IMR-90 (cell line): ENCODE measurements around the gene REV3L. TPM values are rescaled to one million over a fixed set of nuclear protein-coding genes. Genes with fewer than 3 reads are reported as not detected.

Experiments used
- ATAC-seq: fragments of 200-7000 bp; cut with Tn5 transposase; 2 replicates; pipeline ENCODE4 v1.9.1; 2020; ENCODE audit warnings: low read depth, mild to moderate bottlenecking, moderate library complexity
- BruUV-seq: library from RNA; stranded (reverse); fragments of 400-500 nt; replicated peaks from 2 replicates; lab custom pipeline; 2021; lab: Mats Ljungman, UMichigan
- CTCF ChIA-PET: fragments of 300-600 bp; formaldehyde crosslinking; extraction: SDS; loops from one replicate; lab custom pipeline; 2021; ENCODE audit warnings: antibody characterized with exemption; lab: Yijun Ruan, JAX
- POLR2A ChIA-PET: fragments of 300-600 bp; sonication (Branson Sonifier 250); formaldehyde crosslinking; loops from one replicate; lab custom pipeline; 2022; ENCODE audit warnings: antibody characterized with exemption; ENCODE audit not compliant: unreplicated experiment; lab: Charles Lee
- DNase-seq: peaks from one replicate; pipeline ENCODE4 v3.0.0; 2013
- H2AFZ ChIP-seq: replicated peaks from 2 replicates; pipeline ENCODE3; 2013; ENCODE audit warnings: low read length, mild to moderate bottlenecking; ENCODE audit not compliant: poor library complexity
- H2AK5ac ChIP-seq: 2 replicates; pipeline ENCODE4 v1.6.1; 2013; ENCODE audit warnings: low read depth, low read length, inconsistent platforms
- H2AK9ac ChIP-seq: replicated peaks from 2 replicates; pipeline ENCODE3; 2013; ENCODE audit warnings: mild to moderate bottlenecking, low read depth, low read length, moderate library complexity; ENCODE audit not compliant: poor library complexity
- H2BK120ac ChIP-seq: 2 replicates; pipeline ENCODE4 v1.6.1; 2013; ENCODE audit warnings: low read depth, low read length, inconsistent platforms
- H2BK15ac ChIP-seq: 3 replicates; pipeline ENCODE4 v1.6.1; 2013; ENCODE audit warnings: low read depth, low read length, inconsistent platforms
- H2BK20ac ChIP-seq: 2 replicates; pipeline ENCODE4 v1.6.1; 2013; ENCODE audit warnings: low read depth, mild to moderate bottlenecking, inconsistent platforms, low read length, moderate library complexity
- H2BK5ac ChIP-seq: 2 replicates; pipeline ENCODE4 v1.6.1; 2013; ENCODE audit warnings: mild to moderate bottlenecking, low read depth, low read length, inconsistent platforms; ENCODE audit not compliant: poor library complexity, severe bottlenecking
- H3K14ac ChIP-seq: replicated peaks from 2 replicates; pipeline ENCODE4 v1.6.1; 2013; ENCODE audit warnings: low read depth, low read length, inconsistent platforms
- H3K18ac ChIP-seq: 2 replicates; pipeline ENCODE4 v1.6.1; 2013; ENCODE audit warnings: low read depth, low read length, control low read depth
- H3K23ac ChIP-seq: 2 replicates; pipeline ENCODE4 v1.6.1; 2013; ENCODE audit warnings: low read depth, low read length, inconsistent platforms
- H3K27ac ChIP-seq: 2 replicates; pipeline ENCODE4 v1.5.1; 2013; ENCODE audit warnings: mild to moderate bottlenecking, control low read depth, low read length; ENCODE audit not compliant: insufficient read depth
- H3K27me3 ChIP-seq: 2 replicates; pipeline ENCODE4 v1.6.1; 2013; ENCODE audit warnings: low read length; ENCODE audit not compliant: control insufficient read depth, insufficient read depth
- H3K36me3 ChIP-seq: 2 replicates; pipeline ENCODE4 v1.6.1; 2013; ENCODE audit warnings: low read length, mixed read lengths; ENCODE audit not compliant: control insufficient read depth, insufficient read depth
- H3K4ac ChIP-seq: 2 replicates; pipeline ENCODE4 v1.6.1; 2013; ENCODE audit warnings: low read depth, low read length, inconsistent platforms
- H3K4me1 ChIP-seq: 2 replicates; pipeline ENCODE4 v1.6.1; 2013; ENCODE audit warnings: low read length, mixed read lengths; ENCODE audit not compliant: control insufficient read depth, insufficient read depth
- H3K4me2 ChIP-seq: 2 replicates; pipeline ENCODE4 v1.6.1; 2013; ENCODE audit warnings: low read depth, mild to moderate bottlenecking, control low read depth, low read length, moderate library complexity
- H3K4me3 ChIP-seq: 2 replicates; pipeline ENCODE4 v1.5.1; 2013; ENCODE audit warnings: low read depth, mild to moderate bottlenecking, control low read depth, low read length, moderate library complexity; ENCODE audit not compliant: insufficient read depth
- H3K56ac ChIP-seq: 2 replicates; pipeline ENCODE4 v1.6.1; 2013; ENCODE audit warnings: low read length, inconsistent platforms; ENCODE audit not compliant: insufficient read depth; ENCODE audit errors: extremely low read depth
- H3K79me1 ChIP-seq, 2 experiments: 2 replicates each; pipeline ENCODE4 v1.6.1; 2013; ENCODE audit warnings: low read length in 2 of 2, inconsistent platforms in 1 of 2, low read depth in 1 of 2
- H3K9ac ChIP-seq: 2 replicates; pipeline ENCODE4 v1.6.1; 2013; ENCODE audit warnings: low read depth, low read length, control low read depth
- H3K9me1 ChIP-seq: 2 replicates; pipeline ENCODE4 v1.6.1; 2013; ENCODE audit warnings: low read length, inconsistent platforms; ENCODE audit not compliant: insufficient read depth
- H3K9me3 ChIP-seq: 2 replicates; pipeline ENCODE4 v1.6.1; 2013; ENCODE audit warnings: low read length; ENCODE audit not compliant: control insufficient read depth, insufficient read depth
- H4K20me1 ChIP-seq: 2 replicates; pipeline ENCODE4 v1.6.1; 2013; ENCODE audit warnings: low read length, inconsistent platforms; ENCODE audit not compliant: insufficient read depth
- H4K5ac ChIP-seq: 2 replicates; pipeline ENCODE4 v1.6.1; 2013; ENCODE audit warnings: mild to moderate bottlenecking, low read depth, low read length, control low read depth
- H4K8ac ChIP-seq, 2 experiments: 2 replicates each; pipeline ENCODE4 v1.6.1; 2013; ENCODE audit warnings: low read depth in 2 of 2, low read length in 2 of 2, control low read depth in 1 of 2, inconsistent platforms in 1 of 2
- H4K91ac ChIP-seq: 2 replicates; pipeline ENCODE4 v1.6.1; 2013; ENCODE audit warnings: low read depth, low read length, inconsistent platforms; ENCODE audit not compliant: insufficient read depth
- BHLHE40 ChIP-seq: fragments of 150-350 bp; IDR thresholded peaks from 2 replicates; pipeline ENCODE4 v1.6.1; 2016; ENCODE audit warnings: mild to moderate bottlenecking, low read depth, low read length
- FOS ChIP-seq: fragments of 150-350 bp; IDR thresholded peaks from 2 replicates; pipeline ENCODE4 v1.6.1; 2016; ENCODE audit warnings: low read depth, low read length
- MAFK ChIP-seq: IDR thresholded peaks from 2 replicates; pipeline ENCODE4 v1.6.1; 2012; ENCODE audit warnings: low read depth, low read length, improper control_type of control experiment
- SMC3 ChIP-seq: fragments of 150-350 bp; IDR thresholded peaks from 2 replicates; pipeline ENCODE4 v1.6.1; 2016; ENCODE audit warnings: low read depth, mild to moderate bottlenecking, antibody characterized with exemption, low read length, moderate library complexity
- WGBS, 2 experiments: methylation state at CpG; one replicate each; pipeline versions ENCODE4 v1.1.5 to v1.1.7; 2013; ENCODE audit warnings: missing lambda C conversion rate in 2 of 2; ENCODE audit not compliant: insufficient read length in 1 of 2; ENCODE audit errors: extremely low coverage in 2 of 2; 5-methylcytosine and 5-hydroxymethylcytosine counted together
- dilution Hi-C: fragments of 300-500 bp; cut with HindIII; formaldehyde crosslinking; loops from one replicate; pipeline ENCODE4 v1.14.3; 2018; ENCODE audit warnings: low sequenced_read_pairs; ENCODE audit not compliant: unreplicated experiment
- in situ Hi-C: fragments of 300-500 bp; cut with MboI; formaldehyde crosslinking; loops from 3 replicates; pipeline ENCODE4 v1.14.3; 2019; ENCODE audit warnings: low sequenced_read_pairs, inconsistent platforms, mixed read lengths
- intact Hi-C: fragments of 100-400 bp; cut with micrococcal nuclease; formaldehyde crosslinking; loops from 2 replicates; pipeline ENCODE4 v1.10.0; 2022
- polyA plus RNA-seq, 3 experiments: library from polyadenylated mRNA; depleted of rRNA; stranded (reverse); fragments of >200 nt; gene quantifications; 2 replicates each; pipeline ENCODE4 v1.2.3, GENCODE V29; 2012; ENCODE audit warnings: low replicate concordance in 1 of 3
- total RNA-seq: library from RNA; depleted of rRNA; stranded (reverse); fragments of >200 nt; gene quantifications from 2 replicates; pipeline ENCODE4 v1.2.3, GENCODE V29; 2012
- TF ChIP-seq, protein P1 (sequence below): fragments of 150-350 bp; IDR thresholded peaks from 2 replicates; pipeline ENCODE4 v1.6.1; 2016; ENCODE audit warnings: low read depth, mild to moderate bottlenecking, low read length, moderate library complexity, borderline replicate concordance

The REV3L gene
- total and polyA plus RNA-seq, 2 of the 4 experiments (the other 2 are of a cell fraction) = 7.4 to 15.4 TPM

DNA sequence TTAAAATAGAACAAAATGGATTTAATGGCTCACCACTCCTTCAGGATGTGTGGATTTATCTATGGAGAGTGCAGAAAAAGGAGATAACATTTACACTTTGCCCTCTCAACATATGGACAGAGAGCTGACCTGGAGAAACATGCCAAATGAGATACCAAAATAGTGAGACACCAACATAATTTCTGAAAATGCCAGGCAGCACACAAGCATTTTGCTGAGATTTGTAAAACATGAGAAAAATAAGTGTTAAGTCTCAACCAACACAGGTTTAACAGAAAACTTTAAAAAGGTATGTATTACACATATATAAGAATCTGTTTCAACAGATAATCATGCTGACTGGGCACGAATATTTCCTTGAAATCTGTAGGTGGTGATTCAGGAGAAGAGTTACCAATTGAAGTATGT is 145.2 kb downstream of the REV3L start:
- no peak overlapping the region for H3K27ac ChIP-seq
- no peaks in the 10 kb centered on the region for H4K20me1 ChIP-seq
- H2BK20ac ChIP-seq = no peak overlapping the region
- H3K9ac ChIP-seq = no peak overlapping the region
- H4K8ac ChIP-seq = no peak overlapping the region
- H2AFZ ChIP-seq = no peak overlapping the region
- H3K4me1 ChIP-seq = no peaks in the 10 kb centered on the region
- no peak overlapping the region for H2BK15ac ChIP-seq
- intact Hi-C loops = no loop called here
- dilution Hi-C loops = no loop called here
- H3K79me1 ChIP-seq = peaks cover 0 to 2% of the 10 kb centered on the region in 2 experiments; a peak in 1 of 4 replicates
- H3K56ac ChIP-seq = no peak overlapping the region
- BruUV-seq = no TSS peak
- POLR2A ChIA-PET = no interaction called here
- no peak overlapping the region for H3K18ac ChIP-seq
- H4K91ac ChIP-seq = no peak overlapping the region
- no peak overlapping the region for H3K4me3 ChIP-seq
- DNase-seq (no peak), ATAC-seq (no peak)
- no peak overlapping the region for H2BK5ac ChIP-seq
- WGBS, 2 experiments = no CpG with 5 or more reads among the region's 1 CpG
- H3K36me3 ChIP-seq = peaks cover 16% of the 10 kb centered on the region
- no peaks in the 10 kb centered on the region for H3K27me3 ChIP-seq
- in situ Hi-C loops = no loop called here
- H4K5ac ChIP-seq = no peak overlapping the region
- H3K9me1 ChIP-seq = no peaks in the 10 kb centered on the region
- H2AK9ac ChIP-seq = no peak overlapping the region
- no peak overlapping the region for H2AK5ac ChIP-seq
- TF ChIP-seq FOS = no peak
- TF ChIP-seq, protein P1, sequence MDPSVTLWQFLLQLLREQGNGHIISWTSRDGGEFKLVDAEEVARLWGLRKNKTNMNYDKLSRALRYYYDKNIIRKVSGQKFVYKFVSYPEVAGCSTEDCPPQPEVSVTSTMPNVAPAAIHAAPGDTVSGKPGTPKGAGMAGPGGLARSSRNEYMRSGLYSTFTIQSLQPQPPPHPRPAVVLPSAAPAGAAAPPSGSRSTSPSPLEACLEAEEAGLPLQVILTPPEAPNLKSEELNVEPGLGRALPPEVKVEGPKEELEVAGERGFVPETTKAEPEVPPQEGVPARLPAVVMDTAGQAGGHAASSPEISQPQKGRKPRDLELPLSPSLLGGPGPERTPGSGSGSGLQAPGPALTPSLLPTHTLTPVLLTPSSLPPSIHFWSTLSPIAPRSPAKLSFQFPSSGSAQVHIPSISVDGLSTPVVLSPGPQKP = no peak
- TF ChIP-seq SMC3 = no peak
- TF ChIP-seq BHLHE40 = no peak
- TF ChIP-seq MAFK = peak; percentile 46; the same call in 1 of the 2 replicates
- H3K14ac ChIP-seq = no peak overlapping the region
- no peaks in the 10 kb centered on the region for H3K9me3 ChIP-seq
- H2BK120ac ChIP-seq = no peak overlapping the region
- CTCF ChIA-PET = interaction anchor here (1.1 kb wide), 1 partner anchor 141 kb away, joined by 3 read pairs; no protein-coding TSS in a partner anchor
- H3K4me2 ChIP-seq = no peak overlapping the region
- H3K23ac ChIP-seq = no peak overlapping the region
- H3K4ac ChIP-seq = no peak overlapping the region
